K562 (cell line): Measurements from ENCODE around the gene ZNF197. TPM values are rescaled to one million over a fixed set of nuclear protein-coding genes. Genes with fewer than 3 reads are reported as not detected.

Experiments
- BCL6 ChIP-seq: fragments of 250-450 bp; sonication (Bioruptor Pico); IDR thresholded peaks from 2 replicates; pipeline ENCODE4 v1.4.0; 2020
- DIDO1 ChIP-seq: fragments of 450-650 bp; IDR thresholded peaks from 2 replicates; pipeline ENCODE4 v1.6.1; 2016; ENCODE audit warnings: low read depth, missing biosample characterization, missing genetic modification characterization
- FOXA3 ChIP-seq, 2 experiments: fragments of 450-650 bp in 1 of 2; sonication (generic) in 1 of 2; formaldehyde crosslinking; IDR thresholded peaks in 1 of 2; conservative IDR thresholded peaks in 1 of 2; 2 replicates each; pipeline versions ENCODE4 v1.4.0 to v1.8.0; 2020 to 2022; ENCODE audit warnings: mild to moderate bottlenecking in 2 of 2, missing genetic modification reagents in 1 of 2
- JUND ChIP-seq, 2 experiments: IDR thresholded peaks; 2 replicates in 1 of 2; 3 replicates in 1 of 2; pipeline ENCODE4 v1.6.1; 2011; ENCODE audit warnings: borderline replicate concordance in 2 of 2, low read depth in 2 of 2, low read length in 2 of 2, improper control_type of control experiment in 1 of 2, missing biosample characterization in 1 of 2, missing genetic modification characterization in 1 of 2, missing genetic modification reagents in 1 of 2
- KDM1A ChIP-seq, 2 experiments: fragments of 450-650 bp; IDR thresholded peaks; 2 replicates each; pipeline ENCODE4 v1.6.1; 2016; ENCODE audit warnings: mild to moderate bottlenecking in 2 of 2
- NR1H2 ChIP-seq: sonication (generic); formaldehyde crosslinking; IDR thresholded peaks from 2 replicates; pipeline ENCODE4 v1.4.0; 2020; ENCODE audit warnings: mild to moderate bottlenecking, missing genetic modification reagents
- PHF20 ChIP-seq: fragments of 450-650 bp; IDR thresholded peaks from 2 replicates; pipeline ENCODE4 v1.6.1; 2018; ENCODE audit not compliant: partially characterized antibody
- POLR2G ChIP-seq: fragments of 200-400 bp; formaldehyde crosslinking; IDR thresholded peaks from 2 replicates; pipeline ENCODE4 v1.6.1; 2017; ENCODE audit warnings: low read depth, mild to moderate bottlenecking, antibody characterized with exemption, low read length, moderate library complexity
- RBFOX2 ChIP-seq: fragments of 200-400 bp; formaldehyde crosslinking; IDR thresholded peaks from 2 replicates; pipeline ENCODE4 v1.6.1; 2017; ENCODE audit warnings: low read depth, mild to moderate bottlenecking, low read length, moderate library complexity
- RHOXF2B ChIP-seq: fragments of 250-450 bp; sonication (Bioruptor Pico); conservative IDR thresholded peaks from 2 replicates; pipeline ENCODE4 v1.5.1; 2021
- SUPT5H ChIP-seq: fragments of 450-650 bp; IDR thresholded peaks from 2 replicates; pipeline ENCODE4 v1.6.1; 2016
- ZNF695 ChIP-seq: fragments of 450-650 bp; formaldehyde crosslinking; IDR thresholded peaks from 2 replicates; pipeline ENCODE4 v1.4.0; 2020; ENCODE audit warnings: mild to moderate bottlenecking, moderate library complexity
- polyA plus RNA-seq, 8 experiments: library from polyadenylated mRNA; depleted of rRNA in 4 of 8; stranded (reverse) in 5 of 8; unstranded in 3 of 8; fragments of >200 nt; fragmentation: Nextera tagmentation in 2 of 8; fragmentation: Illumina TruSeq in 1 of 8; extraction: Ambion mirVana in 2 of 8; extraction: Trizol in 1 of 8; gene quantifications; 2 replicates each; pipeline versions ENCODE4 v1.2.1 to v1.2.3, GENCODE V29; 2011 to 2014; ENCODE audit warnings: inconsistent platforms in 1 of 8, missing spikeins in 1 of 8
- total RNA-seq, 7 experiments: library from RNA; depleted of rRNA in 6 of 7; stranded (reverse); fragments of >200 nt in 6 of 7; fragmentation: Illumina TruSeq in 2 of 7; extraction: Trizol in 2 of 7; gene quantifications; 2 replicates each; pipeline versions ENCODE4 v1.2.1 to v1.2.3, GENCODE V29; 2011 to 2021; ENCODE audit warnings: low replicate concordance in 1 of 7
- TF ChIP-seq, protein P1 (sequence below): fragments of 450-650 bp; IDR thresholded peaks from 2 replicates; pipeline ENCODE4 v1.6.1; 2016; ENCODE audit warnings: low read depth
- TF ChIP-seq, protein P2 (sequence below): fragments of 200-800 bp; sonication (Bioruptor generic); IDR thresholded peaks from 2 replicates; pipeline ENCODE4 v1.6.1; 2017; ENCODE audit warnings: missing genetic modification characterization, missing compliant biosample characterization
- TF ChIP-seq, protein P3 (sequence below): sonication (generic); formaldehyde crosslinking; IDR thresholded peaks from 2 replicates; pipeline ENCODE4 v1.8.0; 2023; ENCODE audit warnings: mild to moderate bottlenecking, missing genetic modification reagents

Gene ZNF197
- total and polyA plus RNA-seq, 9 of the 15 experiments (the other 6 are each of a cell fraction or from before 2014, with no cell fraction given): 3.5 to 19.1 (median 13.7) TPM

DNA sequence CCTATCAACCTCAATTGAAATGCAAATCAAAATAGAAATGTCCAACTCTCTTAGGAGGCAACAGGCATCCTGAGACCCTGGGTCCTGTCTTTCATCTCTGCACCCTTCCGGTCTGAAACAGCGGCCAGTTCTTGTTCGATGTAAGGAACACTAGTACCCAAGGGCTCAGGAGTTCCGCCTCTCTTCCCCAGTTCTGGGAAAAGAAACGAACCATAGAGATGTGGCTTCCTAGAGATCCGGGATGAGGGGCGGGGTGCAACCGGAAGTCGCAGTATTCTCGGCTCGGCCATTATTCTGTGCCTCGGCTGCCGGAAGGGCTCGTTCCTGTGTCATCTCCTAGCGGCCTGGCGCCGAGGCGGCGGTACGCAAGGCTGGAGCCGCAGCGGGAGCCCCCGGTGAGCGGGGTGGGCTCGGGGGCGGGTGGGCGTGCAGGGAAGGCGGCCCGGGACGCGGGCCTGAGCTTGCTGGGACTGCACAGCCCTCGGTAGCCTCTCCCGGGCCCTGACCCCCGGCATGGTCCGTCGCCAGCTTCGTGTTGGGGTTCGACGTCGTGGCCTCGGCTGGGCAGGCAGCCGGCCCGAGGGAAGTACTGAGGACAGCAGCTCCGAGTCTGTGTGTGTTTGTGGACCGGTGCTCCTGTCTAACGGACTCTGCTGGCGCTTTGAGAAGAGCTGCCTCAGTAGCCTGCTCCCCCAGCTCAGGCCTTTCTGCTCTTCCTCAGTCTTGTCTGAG lies at the start of gene ZNF197 (continued):
- TF ChIP-seq, protein P1, sequence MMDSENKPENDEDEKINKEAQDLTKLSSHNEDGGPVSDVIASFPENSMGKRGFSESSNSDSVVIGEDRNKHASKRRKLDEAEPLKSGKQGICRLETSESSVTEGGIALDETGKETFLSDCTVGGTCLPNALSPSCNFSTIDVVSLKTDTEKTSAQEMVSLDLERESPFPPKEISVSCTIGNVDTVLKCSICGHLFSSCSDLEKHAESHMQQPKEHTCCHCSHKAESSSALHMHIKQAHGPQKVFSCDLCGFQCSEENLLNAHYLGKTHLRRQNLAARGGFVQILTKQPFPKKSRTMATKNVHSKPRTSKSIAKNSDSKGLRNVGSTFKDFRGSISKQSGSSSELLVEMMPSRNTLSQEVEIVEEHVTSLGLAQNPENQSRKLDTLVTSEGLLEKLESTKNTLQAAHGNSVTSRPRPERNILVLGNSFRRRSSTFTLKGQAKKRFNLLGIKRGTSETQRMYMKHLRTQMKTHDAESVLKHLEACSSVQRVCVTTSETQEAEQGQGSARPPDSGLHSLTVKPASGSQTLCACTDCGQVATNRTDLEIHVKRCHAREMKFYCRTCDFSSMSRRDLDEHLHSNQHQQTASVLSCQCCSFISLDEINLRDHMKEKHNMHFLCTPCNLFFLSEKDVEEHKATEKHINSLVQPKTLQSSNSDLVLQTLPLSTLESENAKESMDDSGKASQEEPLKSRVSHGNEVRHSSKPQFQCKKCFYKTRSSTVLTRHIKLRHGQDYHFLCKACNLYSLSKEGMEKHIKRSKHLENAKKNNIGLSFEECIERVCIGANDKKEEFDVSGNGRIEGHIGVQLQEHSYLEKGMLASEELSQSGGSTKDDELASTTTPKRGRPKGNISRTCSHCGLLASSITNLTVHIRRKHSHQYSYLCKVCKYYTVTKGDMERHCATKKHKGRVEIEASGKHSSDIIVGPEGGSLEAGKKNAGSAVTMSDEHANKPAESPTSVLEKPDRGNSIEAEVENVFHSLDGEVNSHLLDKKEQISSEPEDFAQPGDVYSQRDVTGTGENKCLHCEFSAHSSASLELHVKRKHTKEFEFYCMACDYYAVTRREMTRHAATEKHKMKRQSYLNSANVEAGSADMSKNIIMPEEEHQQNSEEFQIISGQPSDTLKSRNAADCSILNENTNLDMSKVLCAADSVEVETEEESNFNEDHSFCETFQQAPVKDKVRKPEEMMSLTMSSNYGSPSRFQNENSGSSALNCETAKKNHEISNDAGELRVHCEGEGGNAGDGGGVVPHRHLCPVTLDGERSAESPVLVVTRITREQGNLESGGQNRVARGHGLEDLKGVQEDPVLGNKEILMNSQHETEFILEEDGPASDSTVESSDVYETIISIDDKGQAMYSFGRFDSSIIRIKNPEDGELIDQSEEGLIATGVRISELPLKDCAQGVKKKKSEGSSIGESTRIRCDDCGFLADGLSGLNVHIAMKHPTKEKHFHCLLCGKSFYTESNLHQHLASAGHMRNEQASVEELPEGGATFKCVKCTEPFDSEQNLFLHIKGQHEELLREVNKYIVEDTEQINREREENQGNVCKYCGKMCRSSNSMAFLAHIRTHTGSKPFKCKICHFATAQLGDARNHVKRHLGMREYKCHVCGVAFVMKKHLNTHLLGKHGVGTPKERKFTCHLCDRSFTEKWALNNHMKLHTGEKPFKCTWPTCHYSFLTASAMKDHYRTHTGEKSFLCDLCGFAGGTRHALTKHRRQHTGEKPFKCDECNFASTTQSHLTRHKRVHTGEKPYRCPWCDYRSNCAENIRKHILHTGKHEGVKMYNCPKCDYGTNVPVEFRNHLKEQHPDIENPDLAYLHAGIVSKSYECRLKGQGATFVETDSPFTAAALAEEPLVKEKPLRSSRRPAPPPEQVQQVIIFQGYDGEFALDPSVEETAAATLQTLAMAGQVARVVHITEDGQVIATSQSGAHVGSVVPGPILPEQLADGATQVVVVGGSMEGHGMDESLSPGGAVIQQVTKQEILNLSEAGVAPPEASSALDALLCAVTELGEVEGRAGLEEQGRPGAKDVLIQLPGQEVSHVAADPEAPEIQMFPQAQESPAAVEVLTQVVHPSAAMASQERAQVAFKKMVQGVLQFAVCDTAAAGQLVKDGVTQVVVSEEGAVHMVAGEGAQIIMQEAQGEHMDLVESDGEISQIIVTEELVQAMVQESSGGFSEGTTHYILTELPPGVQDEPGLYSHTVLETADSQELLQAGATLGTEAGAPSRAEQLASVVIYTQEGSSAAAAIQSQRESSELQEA: no peak
- TF ChIP-seq FOXA3 (CRISPR knock-in tag; conservative IDR thresholded peaks at IDR 0.05 in 1 of 2, IDR thresholded peaks at IDR 0.05 in 1 of 2) (no peak), BCL6 (CRISPR knock-in tag) (no peak), KDM1A (IDR thresholded peaks at IDR 0.05) (no peak; a peak in 1 of 4 replicates), DIDO1 (tag) (peak; percentile 87; the same call in 1 of the 2 replicates), SUPT5H (peak; percentile 76), ZNF695 (CRISPR knock-in tag) (no peak), NR1H2 (CRISPR knock-in tag) (0 out of 2 replicates have a peak, but pooled peaks have one; percentile 13), RBFOX2 (peak; percentile 93), JUND (IDR thresholded peaks at IDR 0.05; ENCODE audit: borderline replicate concordance, low read depth, low read length) (peak; percentile 75; the same call in 1 of the 2 replicates), JUND (tag; IDR thresholded peaks at IDR 0.05; ENCODE audit: borderline replicate concordance, low read depth, low read length) (no peak; the same call in 2 of the 3 replicates), PHF20 (peak; percentile 94), RHOXF2B (CRISPR knock-in tag) (no peak), POLR2G (peak; percentile 95)
- TF ChIP-seq, protein P2, sequence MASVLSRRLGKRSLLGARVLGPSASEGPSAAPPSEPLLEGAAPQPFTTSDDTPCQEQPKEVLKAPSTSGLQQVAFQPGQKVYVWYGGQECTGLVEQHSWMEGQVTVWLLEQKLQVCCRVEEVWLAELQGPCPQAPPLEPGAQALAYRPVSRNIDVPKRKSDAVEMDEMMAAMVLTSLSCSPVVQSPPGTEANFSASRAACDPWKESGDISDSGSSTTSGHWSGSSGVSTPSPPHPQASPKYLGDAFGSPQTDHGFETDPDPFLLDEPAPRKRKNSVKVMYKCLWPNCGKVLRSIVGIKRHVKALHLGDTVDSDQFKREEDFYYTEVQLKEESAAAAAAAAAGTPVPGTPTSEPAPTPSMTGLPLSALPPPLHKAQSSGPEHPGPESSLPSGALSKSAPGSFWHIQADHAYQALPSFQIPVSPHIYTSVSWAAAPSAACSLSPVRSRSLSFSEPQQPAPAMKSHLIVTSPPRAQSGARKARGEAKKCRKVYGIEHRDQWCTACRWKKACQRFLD (CRISPR knock-in tag): no peak; the same call in 1 of the 2 replicates
- TF ChIP-seq, protein P3, sequence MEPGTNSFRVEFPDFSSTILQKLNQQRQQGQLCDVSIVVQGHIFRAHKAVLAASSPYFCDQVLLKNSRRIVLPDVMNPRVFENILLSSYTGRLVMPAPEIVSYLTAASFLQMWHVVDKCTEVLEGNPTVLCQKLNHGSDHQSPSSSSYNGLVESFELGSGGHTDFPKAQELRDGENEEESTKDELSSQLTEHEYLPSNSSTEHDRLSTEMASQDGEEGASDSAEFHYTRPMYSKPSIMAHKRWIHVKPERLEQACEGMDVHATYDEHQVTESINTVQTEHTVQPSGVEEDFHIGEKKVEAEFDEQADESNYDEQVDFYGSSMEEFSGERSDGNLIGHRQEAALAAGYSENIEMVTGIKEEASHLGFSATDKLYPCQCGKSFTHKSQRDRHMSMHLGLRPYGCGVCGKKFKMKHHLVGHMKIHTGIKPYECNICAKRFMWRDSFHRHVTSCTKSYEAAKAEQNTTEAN (CRISPR knock-in tag): 0 out of 2 replicates have a peak, but pooled peaks have one; percentile 43
